Uterus (tissue), 4 donors: ENCODE data around the gene SDHAF2. TPM values are rescaled to one million over a fixed set of nuclear protein-coding genes. Genes with fewer than 3 reads are reported as not detected.

Source experiments
- DNase-seq, 2 donors: peaks; one replicate each; pipeline ENCODE4 v3.0.0-alpha.2; 2019 to 2020
- H3K27ac ChIP-seq, 2 donors: fragments of 200-600 bp; sonication (generic); 1 replicate in 1 of 2; 2 replicates in 1 of 2; pipeline ENCODE4 v1.5.1; 2016 to 2018
- H3K27me3 ChIP-seq, 2 donors: fragments of 200-600 bp; sonication (generic); one replicate each; pipeline ENCODE4 v1.5.1; 2018 to 2019; ENCODE audit warnings: control low read depth in 1 of 2
- H3K36me3 ChIP-seq, 2 donors: fragments of 200-600 bp; sonication (generic); one replicate each; pipeline ENCODE4 v1.5.1; 2019; ENCODE audit warnings: control low read depth in 1 of 2
- H3K4me1 ChIP-seq, 2 donors: fragments of 200-600 bp; sonication (generic); one replicate each; pipeline ENCODE4 v1.5.1; 2018 to 2019; ENCODE audit warnings: control low read depth in 1 of 2
- H3K4me3 ChIP-seq, 2 donors: fragments of 200-600 bp; sonication (generic); 1 replicate in 1 of 2; 2 replicates in 1 of 2; pipeline ENCODE4 v1.5.1; 2018 to 2019; ENCODE audit warnings: mild to moderate bottlenecking in 1 of 2
- H3K9me3 ChIP-seq, 2 donors: fragments of 200-600 bp; sonication (generic); one replicate each; pipeline ENCODE4 v1.5.1; 2019; ENCODE audit warnings: control low read depth in 1 of 2
- CTCF ChIP-seq, 4 experiments: fragments of 200-600 bp in 2 of 4; fragments of 450-650 bp in 2 of 4; sonication (generic) in 2 of 4; IDR thresholded peaks; one replicate each; pipeline ENCODE4 v1.5.1; 2016 to 2019; ENCODE audit warnings: antibody characterized with exemption in 4 of 4, mild to moderate bottlenecking in 2 of 4, moderate library complexity in 1 of 4
- POLR2A ChIP-seq, 2 donors: fragments of 450-650 bp; IDR thresholded peaks; one replicate each; pipeline ENCODE4 v1.6.1; 2016; ENCODE audit warnings: antibody characterized with exemption in 2 of 2, mild to moderate bottlenecking in 1 of 2, moderate library complexity in 1 of 2
- intact Hi-C: fragments of 100-400 bp; cut with DNase I; formaldehyde crosslinking; loops from one replicate; pipeline ENCODE4 v1.15.1; 2023; ENCODE audit warnings: low total_unique reads
- total RNA-seq, 4 donors: library from RNA; depleted of rRNA in 3 of 4; stranded (reverse); fragments of >200 nt in 3 of 4; gene quantifications; one replicate each; pipeline versions ENCODE4 v1.1.0 to v1.2.4, GENCODE V29; 2014 to 2023
- donor health status: DM: yes; HTN: yes; CAD: no.

Gene SDHAF2
- total RNA-seq, 4 donors from 2014 or later = 2.8 to 43.9 (median 16.1) TPM

DNA sequence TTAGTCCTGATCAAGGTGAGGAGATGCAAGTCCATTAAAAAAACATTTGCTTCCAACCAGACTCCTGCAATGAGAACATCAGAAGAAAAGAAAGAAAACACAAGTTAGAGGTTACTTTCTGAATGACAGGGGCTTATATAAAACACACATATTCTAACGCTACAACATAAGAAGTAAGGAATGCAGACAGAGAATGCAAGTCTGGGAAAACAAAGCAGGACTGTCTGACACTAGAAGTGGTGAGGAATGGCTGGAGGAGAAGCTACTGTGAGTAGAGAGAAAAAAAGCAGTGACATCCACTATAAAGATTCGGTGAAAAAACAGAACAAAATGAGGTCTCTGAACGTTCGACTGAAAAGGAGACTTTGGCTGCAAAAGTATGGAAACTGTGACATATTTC is 25.3 kb upstream of the SDHAF2 start:
- H3K4me3 ChIP-seq = no peak overlapping the region
- H3K27me3 ChIP-seq = no peaks in the 10 kb centered on the region
- H3K9me3 ChIP-seq = no peaks in the 10 kb centered on the region
- no peak for DNase-seq
- H3K4me1 ChIP-seq = no peaks in the 10 kb centered on the region
- no peak overlapping the region for H3K27ac ChIP-seq
- no peak for TF ChIP-seq CTCF (IDR thresholded peaks at IDR 0.05)
- TF ChIP-seq POLR2A (IDR thresholded peaks at IDR 0.05) = no peak
- no peaks in the 10 kb centered on the region for H3K36me3 ChIP-seq
- intact Hi-C loops = no loop called here

DNA sequence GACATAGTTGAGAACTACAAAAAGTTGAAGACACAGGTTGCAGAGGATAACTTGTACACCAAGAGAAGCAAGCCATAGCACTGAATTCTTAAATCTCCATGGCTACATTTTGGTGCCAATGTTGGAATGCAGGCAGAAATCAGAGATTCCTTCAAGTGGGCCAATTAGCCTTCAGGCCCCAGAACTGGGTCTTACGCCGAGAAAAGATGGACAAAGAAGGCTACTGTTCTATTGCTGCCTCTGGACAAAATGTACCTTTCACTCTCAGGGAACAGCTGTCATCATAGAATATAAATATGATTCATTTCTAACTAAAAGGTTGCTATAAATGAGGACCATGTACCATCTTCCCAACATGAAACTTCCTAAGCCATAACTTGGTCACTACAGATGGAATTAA is 23.9 kb upstream of the SDHAF2 start:
- Histone ChIP-seq H3K36me3 (no peaks in the 10 kb centered on the region), H3K27me3 (no peaks in the 10 kb centered on the region), H3K4me1 (no peaks in the 10 kb centered on the region), H3K9me3 (no peaks in the 10 kb centered on the region), H3K27ac (no peak overlapping the region), H3K4me3 (no peak overlapping the region)
- TF ChIP-seq CTCF (IDR thresholded peaks at IDR 0.05) (no peak), POLR2A (IDR thresholded peaks at IDR 0.05) (no peak)
- DNase-seq = no peak
- intact Hi-C loops = no loop called here

DNA sequence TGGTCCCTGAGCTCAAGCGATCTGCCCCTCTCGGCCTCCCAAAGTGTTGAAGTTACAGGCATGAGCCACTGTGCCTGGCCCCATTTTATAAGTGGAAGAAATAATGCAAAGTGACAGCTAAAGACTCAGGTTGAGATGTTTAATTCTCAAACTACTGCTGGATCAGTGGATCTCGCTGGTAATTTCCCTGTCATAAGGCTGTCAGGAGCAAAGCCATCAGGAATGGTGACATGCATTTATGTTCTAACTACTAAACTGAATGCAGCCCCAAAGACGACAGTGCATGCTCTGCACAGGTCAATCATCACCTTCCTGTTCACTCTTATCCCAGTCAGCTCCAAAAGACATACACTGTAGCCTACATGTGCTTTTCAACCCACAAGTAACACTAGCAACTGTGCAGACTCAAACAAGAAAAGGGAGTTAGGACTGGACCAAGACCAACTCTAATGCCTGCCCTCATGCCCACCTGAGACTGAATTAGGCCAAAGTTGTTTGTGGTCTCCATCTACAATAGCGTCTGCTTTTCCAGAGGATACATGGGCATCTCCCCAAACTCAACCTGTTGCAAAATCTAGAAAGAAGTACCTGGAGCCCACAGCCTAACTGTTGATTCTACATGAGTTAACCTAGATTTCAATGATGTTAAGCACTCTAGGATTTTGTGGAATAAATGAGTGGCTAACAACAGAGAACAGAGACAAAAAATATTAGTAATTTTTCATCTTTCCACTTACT is 22.8 kb upstream of the SDHAF2 start:
- H3K27ac ChIP-seq = no peak overlapping the region
- H3K4me1 ChIP-seq = no peaks in the 10 kb centered on the region
- intact Hi-C loops = no loop called here
- no peak overlapping the region for H3K4me3 ChIP-seq
- DNase-seq = no peak
- no peaks in the 10 kb centered on the region for H3K9me3 ChIP-seq
- TF ChIP-seq POLR2A (IDR thresholded peaks at IDR 0.05) (no peak), CTCF (IDR thresholded peaks at IDR 0.05) (no peak)
- no peaks in the 10 kb centered on the region for H3K36me3 ChIP-seq
- H3K27me3 ChIP-seq = no peaks in the 10 kb centered on the region

DNA sequence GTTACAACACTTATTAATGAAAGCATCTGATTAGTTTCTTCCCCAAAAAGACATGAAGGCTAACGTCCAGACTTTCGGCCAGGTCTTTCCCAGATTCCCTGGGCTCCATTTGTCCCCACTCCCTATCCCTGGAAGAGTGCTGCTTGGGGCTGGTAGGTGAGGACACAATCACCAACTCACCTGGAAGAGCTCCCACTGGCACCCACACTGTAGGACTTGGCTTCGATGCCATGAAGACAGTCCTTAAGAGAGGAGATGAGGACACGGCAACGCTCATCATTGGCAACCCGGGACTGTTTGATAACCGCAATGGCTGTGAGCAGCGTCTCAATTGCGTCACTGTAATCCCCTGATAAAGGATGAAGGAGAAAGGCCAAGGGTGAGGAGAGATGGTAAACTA is 18.3 kb upstream of the SDHAF2 start:
- H3K36me3 ChIP-seq = no peaks in the 10 kb centered on the region

More for the DNA sequence above, 18.3 kb upstream of the SDHAF2 start:
- H3K4me3 ChIP-seq = no peak overlapping the region
- H3K27me3 ChIP-seq = no peaks in the 10 kb centered on the region
- DNase-seq = no peak
- no peak overlapping the region for H3K27ac ChIP-seq
- H3K4me1 ChIP-seq = no peaks in the 10 kb centered on the region
- TF ChIP-seq POLR2A (IDR thresholded peaks at IDR 0.05) (no peak), CTCF (IDR thresholded peaks at IDR 0.05) (no peak)
- no peaks in the 10 kb centered on the region for H3K9me3 ChIP-seq
- intact Hi-C loops = no loop called here
